HG03066 (cell line): ENCODE data around the gene ACSF3.
"Not testable (repeated sequence)": the region's sequence is repeated elsewhere in the genome, so short reads cannot be mapped to it uniquely, and the experiment has no call there.

Experiments used
- ATAC-seq: cut with Tn5 transposase; IDR thresholded peaks from one replicate; pipeline ENCODE4 v1.9.1; 2021; ENCODE audit warnings: low read depth; ENCODE audit not compliant: unreplicated experiment

ACSF3 gene

DNA sequence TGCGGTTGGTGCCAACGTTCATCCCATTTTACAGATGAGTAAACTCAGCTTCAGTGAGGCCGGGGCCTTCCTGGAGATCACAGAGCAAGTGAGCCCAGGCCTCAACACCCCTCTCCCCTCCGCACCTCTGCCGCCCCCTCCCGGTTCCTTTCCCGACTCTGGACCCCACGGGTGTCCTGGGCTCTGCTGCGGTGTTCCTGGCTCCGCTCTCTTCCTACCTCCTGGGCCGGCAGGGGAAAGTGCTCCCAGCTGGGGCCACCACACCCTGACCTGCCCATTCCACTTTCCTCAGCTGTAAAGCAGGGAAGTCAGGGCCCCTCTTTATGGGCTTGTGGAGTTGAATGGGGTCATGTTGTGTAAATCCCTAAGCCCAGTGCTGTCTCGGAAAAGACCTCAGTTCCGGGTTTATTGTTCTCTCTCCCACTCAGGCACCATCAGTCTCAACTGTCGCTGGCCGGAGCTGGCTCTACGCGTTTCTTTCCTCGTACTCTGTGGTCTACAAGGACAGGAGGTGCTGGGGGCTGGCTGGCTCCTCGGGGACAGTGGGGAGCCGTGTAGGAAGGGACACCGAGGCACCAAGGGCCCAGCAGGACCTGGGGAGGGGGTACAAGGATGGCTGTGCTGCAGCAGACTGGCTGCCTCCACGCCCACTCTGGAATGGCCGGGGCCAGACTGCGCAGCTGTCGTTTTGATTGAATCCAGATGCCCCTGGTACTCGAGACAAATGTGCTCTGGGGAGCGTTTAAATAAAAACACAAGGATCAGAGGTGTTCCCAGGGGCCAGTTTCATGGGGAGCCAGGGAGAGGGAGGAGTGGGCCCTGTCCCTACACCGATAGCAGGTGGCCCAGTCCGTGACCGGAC, 21.7 kb upstream of the ACSF3 start:
- ATAC-seq, result no peak

- ATAC-seq, result no peak
These were observed 21.0 kb upstream of the ACSF3 start for GRCh38 chr16:89072548-89073130.

GRCh38 chr16:89073346-89074071, 20.1 kb upstream of the ACSF3 start:
- no peak for ATAC-seq

GRCh38 chr16:89074072-89074674, 19.5 kb upstream of the ACSF3 start:
- ATAC-seq, result not testable (repeated sequence)

DNA sequence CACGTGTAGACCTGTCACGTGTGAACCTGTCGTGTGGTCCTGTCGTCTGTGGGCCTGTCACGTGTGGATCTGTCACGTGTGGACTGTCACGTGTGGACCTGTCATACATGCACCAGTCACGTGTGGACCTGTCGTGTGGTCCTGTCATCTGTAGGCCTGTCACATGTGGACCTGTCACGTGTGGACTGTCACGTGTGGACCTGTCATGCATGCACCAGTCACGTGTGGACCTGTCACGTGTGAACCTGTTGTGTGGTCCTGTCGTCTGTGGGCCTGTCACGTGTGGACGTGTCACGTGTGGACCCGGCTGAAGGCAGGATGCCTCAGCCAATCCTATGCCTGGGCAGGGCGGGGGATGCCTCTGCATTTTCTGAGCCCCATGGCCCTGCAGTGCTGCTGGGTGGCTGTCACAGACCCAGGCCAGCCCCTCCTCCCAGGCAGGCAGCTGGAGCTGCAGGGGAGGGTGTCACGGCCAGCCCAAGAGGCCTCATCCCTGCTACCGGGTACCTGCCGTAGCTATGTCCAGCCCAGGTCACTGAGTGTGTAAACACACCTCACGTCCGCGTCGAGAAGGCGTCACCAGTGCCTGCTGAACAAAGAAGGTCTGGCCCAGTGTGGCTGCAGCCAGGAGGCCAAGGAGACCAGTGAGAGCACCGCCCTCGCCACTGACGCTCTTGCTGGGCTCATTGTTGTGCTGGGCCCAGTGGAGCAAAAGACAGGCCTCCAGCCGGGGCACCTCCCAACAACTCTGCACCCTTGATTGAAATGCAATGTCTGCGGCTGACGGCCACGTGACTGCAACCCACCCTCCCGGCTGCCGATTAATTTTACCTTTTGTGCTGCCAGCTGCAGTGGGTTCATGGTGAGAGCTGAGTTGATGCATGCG, 18.6 kb upstream of the ACSF3 start:
- no peak for ATAC-seq

DNA sequence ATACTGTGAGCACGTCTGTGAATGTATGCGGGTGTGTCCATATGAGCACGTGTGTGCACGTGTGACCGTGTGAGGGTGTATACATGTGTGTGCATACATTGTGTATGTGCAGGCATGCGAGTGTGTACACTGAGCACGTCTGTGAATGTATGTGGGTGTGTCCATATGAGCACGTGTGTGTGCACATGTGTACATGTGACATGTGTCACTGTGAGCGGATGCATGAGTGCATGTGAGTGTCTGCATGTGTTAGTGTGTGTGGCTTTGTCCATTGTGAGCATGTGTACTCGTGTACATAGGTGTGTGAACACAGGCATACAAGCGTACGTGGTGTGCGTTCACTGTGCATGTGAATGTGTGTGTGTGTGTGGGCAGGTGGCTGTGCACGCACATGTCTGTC, 17.5 kb upstream of the ACSF3 start:
- no peak for ATAC-seq

DNA sequence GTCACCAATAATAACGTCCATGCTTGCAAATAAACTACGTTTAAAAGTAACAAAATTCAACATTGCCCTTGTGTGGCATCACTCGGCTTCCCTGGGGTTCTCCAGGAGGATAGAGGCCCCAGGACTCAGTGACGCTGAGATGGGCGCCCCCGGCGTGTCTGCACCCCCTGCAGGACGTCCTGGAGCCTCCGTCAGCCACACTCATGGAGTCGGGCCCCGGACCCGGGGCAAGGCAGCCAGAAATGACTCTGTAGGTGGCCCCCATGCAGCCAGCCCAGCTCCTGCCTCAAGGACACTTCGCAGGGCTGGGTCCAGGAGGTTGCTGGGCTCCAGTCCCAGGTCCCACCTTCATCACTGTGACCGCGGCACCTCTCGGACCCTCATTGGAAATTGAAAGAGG, 16.6 kb upstream of the ACSF3 start:
- no peak for ATAC-seq

GRCh38 chr16:89078172-89078571, 15.5 kb upstream of the ACSF3 start:
- ATAC-seq, result no peak

DNA sequence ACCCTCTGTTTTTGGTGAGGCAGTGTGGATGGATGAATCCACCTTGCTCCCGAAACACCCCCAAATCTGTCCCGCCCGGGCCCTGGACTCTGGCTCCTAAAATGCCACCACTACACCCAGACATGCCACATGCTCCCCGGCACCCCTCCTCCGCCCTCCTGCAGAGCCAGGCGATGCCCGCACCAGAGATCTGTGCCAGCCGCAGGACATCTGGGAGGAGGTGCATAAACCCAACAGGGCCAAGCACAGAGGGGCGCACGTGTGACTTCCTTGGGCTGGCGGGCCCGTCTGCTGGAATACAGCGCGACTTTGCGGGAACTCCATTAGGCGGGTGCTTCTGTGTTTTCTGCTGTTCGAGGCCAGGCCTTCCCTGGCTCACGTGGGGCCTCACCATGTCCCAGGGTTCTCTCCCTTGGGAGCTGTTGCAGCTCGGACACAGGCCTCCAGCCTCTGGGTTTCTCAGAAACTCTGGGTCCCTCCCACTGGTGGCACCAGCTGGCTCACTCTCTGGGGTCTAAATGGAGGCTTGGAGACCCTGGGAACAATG, 14.1 kb upstream of the ACSF3 start:
- no peak for ATAC-seq

DNA sequence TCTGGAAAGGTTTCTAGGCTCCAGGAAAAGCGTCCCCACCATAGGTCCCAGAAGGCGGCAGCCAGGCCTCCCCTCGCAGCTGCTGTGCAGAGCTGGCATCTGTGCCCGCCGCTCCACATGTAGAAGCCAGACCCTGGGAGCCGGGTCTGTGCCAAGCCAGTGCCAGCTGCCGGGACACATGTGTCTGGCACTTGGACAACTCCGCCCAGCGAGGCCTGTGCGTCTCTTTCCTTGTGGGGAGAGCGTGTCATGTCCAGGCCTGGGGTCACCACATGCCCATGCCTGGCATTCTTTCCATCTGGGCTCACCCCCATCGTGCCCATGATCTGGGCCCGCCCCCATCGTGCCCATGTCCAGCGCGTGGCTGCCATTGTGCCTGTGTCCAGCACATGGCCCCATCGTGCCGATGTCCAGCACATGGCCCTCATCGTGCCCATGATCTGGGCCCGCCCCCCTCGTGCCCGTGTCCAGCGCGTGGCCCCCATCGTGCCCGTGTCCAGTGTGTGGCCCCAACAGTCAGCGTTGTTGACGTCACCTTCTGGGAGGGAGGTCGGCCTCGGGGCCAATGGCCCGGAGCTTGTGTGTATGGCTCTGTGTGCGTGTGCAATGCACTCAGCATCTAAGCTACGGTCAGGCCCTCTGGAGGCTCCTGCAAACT, 13.3 kb upstream of the ACSF3 start:
- no peak for ATAC-seq

GRCh38 chr16:89081556-89081955, 12.1 kb upstream of the ACSF3 start:
- no peak for ATAC-seq

DNA sequence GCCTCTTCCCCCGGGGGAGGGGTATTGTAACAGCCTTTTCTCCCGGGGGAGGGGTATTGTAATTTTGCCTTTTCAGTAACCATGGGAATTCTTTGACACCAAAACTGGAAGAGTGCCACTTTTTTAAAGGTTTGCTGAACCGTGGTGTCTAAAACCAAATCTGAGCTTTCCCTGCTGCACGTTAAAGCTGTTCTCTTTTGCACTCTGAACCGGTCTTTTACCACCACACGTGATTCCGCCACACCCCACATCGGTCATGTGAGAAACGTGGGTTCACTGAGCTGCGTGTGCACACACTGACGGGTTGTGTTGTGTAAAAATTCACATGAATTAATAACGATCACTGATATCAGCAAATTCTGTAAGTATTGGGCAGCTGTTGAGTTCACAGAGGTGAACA, 9.2 kb upstream of the ACSF3 start:
- ATAC-seq, result no peak

DNA sequence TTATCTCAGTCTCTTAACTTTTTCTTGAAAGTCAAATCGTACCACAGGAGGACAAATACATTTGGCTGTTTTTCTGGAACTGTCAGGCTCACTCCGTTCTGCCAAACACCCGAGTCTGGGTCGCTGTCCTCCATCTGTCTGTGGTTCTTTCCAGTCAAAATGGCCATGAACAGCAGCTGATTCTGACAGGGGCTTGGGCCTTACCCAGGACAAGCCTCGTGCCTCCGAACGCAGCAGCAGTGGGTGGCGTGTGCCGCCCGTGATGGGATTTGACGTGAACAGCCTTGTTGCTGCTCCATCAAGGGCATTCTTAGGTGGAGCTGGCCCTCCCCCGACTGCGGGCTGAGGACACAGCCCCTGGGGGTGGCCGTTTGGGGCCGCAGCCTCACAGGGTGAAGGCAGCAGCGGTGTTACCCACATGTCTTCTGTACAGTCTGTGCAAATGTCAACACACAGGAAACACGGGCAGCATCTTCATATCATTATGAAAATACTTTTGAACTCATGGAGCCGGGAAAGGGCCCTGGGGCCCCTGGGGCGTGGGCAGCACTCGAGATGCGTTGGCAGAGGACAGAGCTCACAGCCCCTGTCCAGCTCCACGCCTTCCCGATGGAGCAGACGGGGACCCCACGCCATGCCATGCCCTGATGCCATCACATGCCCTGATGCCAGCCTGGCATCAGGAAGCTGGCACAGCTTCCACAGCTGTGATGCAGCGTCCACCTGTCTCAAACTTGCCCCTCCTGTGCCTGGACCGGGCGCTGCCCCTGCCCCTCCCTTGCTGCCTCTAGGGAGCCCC, 8.6 kb upstream of the ACSF3 start:
- no peak for ATAC-seq

GRCh38 chr16:89085755-89086154, 7.9 kb upstream of the ACSF3 start:
- ATAC-seq, result no peak

- ATAC-seq, result no peak
These were observed 5.6 kb upstream of the ACSF3 start for GRCh38 chr16:89087922-89088497.

- no peak for ATAC-seq
These were observed 4.5 kb upstream of the ACSF3 start for GRCh38 chr16:89089120-89089519.

DNA sequence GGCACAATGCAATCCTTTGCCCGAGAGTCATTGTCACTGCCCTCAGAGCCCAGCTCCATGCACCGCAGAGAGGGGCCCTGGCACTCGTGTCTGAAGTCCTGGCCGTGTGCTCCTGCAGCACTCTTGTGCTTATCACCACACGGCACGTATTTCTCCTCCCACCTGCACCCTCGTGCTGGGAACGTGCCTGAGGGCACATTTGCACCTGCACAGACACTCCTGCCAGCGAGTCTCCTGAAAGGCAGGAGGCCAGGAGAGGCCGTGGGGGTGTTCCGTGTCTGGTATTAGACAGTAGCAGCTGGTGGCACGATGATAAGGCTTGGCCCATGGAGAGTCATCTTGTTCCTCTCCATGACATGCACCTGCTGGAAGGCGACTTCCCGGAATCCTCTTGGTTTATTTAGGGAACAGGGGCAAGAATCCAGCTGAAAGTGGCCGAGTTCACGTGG, 3.4 kb upstream of the ACSF3 start:
- ATAC-seq, result no peak
